ENCODE measurements around the gene ZSCAN1.

Gene ZSCAN1

DNA sequence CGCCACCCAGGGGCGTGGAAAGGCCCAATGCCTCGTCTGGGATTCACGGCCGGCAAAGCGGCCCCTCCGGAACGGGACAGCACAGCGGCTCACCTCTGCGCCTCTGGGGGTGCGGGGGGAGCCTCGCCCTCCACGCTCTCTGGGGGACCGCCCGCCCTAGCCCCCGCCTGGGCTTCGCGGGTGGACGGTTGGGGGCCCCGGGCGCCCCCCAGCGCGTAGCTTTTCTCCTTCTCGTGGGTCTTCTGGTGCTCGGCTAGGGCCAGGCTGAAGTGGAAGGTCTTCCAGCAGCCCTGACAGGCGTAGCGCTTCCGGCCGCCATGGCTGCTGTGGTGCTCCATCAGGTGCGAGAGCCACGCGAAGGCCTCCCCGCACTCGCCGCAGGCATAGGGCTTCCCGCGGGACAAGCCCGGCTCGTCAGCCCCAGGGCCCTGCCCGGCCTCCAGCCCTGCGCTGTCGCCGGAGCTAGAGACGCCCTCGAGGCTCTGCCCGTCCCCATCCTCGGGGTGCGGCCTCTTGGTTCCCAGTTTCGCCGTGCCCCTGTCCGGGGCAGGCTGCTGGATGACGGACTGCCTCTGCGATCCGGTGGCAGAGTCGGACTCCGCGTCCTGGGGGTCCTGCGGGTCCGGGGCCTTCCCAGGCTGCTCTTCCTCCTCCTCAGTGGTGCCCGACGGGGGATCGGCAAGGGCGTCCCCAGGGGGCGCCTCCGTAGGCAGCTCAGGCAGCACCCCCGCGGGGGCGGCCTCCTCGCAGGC lies 50.9 kb downstream of the ZSCAN1 start:
- DNase-seq, result no peak

DNA sequence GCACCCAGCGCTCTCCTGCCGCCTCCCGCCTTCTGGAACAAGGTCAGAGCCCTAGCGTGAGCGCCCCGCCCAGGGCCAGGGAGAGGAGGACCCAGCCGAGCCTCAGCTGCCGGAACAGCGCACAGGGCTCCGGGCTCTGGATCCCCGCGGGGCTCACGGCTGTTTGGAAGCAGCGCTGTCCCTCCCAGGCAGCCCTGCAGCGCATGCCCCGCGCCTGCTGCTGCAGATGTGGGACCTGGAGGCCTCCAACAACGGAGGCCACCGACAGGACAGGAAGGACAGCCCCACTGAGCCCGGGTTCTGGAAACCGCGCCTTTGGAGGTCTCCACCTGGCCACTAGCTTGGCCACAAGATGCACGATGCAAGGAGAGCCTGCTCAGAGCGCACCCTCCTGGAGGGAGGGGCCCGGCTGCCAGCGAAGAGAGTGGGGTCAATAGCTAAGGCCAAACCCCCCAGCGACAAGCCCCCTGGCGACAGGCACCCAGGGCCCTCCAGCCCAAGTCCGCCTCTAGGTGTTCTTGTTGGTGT lies 51.6 kb downstream of the ZSCAN1 start:
- no peak for DNase-seq

DNA sequence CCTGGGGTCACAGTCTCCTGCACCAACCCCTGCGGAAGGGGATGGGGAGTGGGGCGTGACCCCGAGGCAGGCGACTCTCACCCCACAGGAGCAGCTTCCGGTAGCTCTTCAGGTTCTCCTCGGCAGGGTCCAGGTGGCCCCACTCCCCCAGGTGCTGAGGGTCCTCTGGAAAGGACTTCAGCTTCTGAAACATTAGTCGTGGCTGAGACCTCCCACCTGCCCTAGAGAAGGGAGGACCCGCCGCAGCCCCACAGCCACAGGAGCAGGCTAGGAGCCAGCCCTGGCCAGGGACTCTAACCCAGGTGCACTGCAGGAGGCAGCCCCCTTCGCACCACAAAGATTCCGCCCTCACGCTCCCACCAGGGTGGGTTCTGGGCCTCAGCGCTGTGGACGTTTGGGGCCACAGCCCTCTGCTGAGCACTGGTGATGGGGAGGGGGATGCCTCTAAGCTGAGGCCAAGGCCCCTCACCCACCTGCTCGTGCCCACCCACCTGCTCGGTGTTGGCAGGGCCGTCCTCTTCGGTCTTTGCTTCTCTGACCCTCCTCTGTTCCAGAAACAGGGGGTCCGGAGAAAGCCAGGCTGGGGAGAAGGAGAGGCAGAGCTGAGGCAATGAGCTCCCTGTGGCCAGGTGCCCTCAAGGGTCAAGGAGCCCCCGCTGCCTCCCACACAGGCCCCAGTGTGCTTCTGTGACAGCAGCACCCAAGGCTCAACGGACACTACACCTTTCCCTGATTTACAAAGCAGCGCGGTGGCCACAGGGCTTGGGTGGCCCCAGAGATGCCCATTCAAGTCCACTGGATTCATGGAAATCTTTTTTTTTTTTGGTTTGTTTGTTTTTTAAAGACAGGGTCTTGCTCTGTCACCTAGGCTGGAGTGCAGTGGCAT lies 53.2 kb downstream of the ZSCAN1 start:
- no peak for DNase-seq

DNA sequence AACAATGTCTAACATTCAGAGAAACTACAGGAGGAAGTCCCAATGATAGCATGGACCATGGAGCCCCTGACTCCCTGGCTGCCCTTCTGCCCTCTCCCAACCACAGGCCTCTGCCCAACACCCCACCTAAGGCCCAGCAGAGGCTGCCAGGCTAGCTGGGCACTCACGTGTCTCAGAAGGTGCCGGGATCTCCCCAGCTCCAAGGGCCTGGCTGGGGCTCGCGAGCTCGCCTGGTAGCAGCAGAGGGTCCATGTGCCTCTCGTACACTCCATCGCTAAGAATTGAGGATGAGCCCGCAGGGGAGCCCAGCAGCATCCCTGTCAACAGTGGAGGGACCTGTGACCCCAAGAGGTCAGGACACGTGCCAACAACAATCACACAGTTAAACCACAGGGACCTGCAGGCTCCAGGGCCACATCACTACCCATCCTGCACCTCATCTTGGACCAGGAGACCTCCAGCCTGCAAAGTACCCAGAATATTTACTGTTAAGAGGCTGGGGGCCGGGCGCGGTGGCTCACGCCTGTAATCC lies 54.8 kb downstream of the ZSCAN1 start:
- no peak for DNase-seq

DNA sequence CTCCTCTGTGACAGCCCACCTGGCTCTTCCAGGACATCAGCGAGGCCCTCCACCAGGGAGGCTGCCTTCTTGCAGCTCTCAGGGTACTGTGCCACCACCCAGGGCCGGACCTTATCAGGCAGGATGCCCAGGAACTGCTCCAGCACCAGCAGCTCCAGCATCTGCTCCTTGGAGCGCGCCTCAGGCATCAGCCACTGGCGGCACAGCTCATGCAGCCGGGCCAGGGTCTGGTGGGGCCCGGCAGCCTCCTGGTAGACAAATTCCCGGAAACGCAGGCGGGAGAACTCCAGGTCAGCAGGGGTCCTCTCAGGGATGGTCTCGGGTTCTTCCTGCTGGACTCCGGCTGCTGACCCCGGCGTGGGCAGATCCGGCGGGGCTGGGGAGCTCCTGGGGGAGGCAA lies 56.0 kb downstream of the ZSCAN1 start:
- no peak for DNase-seq

DNA sequence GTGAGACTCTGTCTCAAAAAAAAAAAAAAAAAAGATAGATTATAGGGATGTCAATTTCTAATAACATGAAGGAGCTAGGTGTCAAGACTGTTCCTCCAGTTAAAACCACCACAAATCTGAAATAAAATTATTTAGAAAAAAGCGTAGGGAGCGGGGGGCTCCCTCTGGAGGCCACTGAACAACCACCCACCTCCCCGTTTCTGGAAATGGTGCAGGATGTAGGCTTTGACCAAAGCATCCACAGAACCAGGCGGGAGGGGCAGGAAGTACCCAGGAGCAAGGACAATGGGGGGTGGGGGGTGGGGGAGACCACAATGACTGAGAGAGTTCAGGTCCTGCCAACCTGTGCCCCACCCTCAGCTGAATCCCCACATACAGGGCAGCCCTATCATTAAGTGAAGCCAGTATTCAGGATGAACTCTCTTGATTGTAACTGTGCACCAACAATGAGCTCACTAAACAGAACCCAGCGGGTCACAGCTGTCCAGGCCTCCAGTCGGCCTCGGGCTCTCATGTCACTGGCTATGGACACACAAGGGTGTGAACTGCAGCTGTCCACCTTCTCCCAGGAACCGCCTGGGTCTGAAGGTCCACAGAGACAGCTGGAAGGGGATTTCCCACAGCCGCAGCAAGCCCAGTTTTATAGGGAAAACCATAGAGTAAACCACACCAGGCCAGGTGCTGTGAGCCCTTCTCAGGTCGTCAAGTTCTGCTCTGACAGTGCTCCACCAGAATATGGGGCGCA lies 57.6 kb downstream of the ZSCAN1 start:
- DNase-seq, result no peak

DNA sequence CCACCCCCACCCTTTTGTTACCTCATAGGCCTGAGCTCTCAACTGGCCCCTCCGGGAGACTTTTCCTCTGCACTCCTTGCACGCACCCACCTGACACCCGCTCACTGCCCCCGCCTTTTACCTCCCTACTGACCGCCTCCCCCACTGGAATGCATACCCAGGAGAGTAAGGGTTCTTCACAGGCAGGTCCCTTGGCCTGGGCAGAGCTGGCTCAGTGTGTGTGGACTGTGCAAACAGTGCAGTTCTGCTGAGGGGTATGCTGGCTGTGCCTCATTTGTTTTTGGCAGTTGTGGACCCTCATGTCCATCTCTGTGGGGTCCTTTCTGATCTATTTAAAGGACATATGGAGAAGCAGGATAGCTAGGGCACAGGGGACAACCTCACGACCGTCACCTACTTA lies 59.2 kb downstream of the ZSCAN1 start:
- no peak for DNase-seq

DNA sequence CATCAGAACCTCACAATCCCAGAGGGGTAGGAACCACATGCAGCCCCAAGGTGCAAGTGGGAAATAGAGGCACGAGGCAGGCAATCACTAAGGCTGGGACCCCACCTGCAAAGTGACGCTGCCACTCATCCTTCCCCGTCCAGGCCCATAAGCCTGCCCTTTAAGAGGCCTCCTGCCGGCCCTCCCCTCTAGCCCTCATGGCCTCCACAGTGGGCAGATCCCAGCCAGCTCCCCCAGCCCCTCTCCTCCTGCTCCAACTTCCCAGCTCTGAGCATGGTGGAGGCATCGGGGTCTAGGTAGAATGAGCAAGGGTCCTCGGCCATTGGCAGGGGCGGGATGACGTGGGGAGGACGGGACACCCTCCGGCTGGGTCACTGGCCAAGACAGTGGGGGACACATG lies 61.5 kb downstream of the ZSCAN1 start:
- DNase-seq, result no peak

DNA sequence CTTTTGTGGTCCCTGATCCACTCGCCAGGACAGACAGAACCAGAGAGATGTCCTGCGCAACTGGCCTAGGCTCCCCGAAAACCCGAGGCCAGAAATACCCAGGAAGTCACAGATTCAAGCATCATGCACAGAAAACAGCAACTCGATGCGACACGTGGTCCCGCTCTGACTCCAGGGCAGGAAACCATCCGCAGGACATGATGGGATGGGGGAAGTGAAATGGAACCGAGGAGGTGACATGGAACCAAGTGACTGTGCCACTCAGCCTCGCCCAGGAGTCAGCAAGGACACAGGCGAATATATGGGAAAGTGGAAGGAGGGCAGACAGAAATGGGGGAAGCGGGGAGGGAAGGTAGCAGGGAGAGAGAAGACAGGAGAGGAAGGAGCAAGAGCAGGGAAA lies 63.1 kb downstream of the ZSCAN1 start:
- DNase-seq, result no peak

DNA sequence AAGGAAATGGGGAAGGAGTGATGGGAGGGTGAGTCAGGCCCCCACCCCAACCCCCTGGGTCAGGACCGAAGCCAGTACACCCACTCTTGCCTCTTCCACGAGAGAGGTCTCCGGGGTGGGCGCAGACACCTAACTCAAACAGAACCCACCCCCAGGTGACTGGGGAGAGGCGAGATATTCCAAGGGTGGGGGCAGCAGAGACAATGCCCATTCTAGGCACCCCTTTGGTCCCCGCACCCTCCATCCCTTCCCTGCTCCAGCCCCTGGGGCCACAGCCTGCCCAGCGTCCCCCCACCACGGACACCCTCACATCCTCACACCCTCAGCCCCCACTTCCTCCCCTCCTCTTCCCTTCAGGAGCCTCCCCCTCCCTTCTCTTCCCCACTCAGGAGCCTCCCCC lies 63.5 kb downstream of the ZSCAN1 start:
- peak; percentile 7 for DNase-seq

DNA sequence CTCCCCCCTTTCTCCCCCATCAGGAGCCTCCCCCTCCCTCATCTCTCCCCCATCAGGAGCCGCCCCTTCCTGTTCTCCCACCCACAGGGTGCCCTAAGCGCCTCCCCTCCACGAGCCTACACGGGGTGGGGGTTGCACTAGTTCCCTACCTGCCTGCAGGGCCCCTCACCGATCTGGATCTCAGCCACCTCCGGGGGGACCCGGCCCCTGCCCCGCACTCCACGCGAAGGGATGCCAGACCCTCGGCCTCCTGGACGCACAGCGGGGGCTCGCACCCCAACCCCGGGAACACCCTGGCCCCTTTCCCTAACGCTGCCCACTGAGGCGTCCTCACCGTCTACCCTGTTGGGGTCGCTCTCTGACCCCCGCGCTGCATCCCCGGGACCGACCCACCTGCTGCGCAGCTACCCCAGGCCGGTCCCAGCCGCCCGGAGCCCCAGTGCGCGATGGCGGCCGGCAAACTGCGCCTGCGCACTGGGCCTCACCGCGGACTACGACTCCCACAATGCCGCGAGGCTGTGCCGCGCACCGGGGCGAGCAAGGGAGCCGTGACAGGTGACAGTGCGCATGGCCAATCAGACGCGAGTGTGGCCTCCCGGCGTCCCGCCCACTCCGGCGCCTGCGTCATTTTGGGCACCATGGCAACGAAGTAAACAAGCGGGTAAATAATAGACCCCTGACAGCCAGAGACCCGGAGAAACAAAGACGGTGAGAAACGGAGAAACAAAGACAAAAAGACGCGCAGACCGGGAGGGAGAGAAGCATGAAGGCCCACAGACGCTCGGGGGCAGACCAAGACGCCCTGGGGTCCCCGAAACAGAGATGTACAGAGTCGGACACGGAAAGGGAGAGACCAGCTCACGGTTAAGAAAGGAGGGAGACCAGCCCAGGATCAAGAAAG lies 64.2 kb downstream of the ZSCAN1 start, which contains the start of gene ZSCAN18:
ZSCAN18 (minus strand) TSS at position 451 of the 901 bp plus-strand sequence. CDS start 7,964 bp downstream, outside the sequence.
- peak; percentile 97 for DNase-seq

DNA sequence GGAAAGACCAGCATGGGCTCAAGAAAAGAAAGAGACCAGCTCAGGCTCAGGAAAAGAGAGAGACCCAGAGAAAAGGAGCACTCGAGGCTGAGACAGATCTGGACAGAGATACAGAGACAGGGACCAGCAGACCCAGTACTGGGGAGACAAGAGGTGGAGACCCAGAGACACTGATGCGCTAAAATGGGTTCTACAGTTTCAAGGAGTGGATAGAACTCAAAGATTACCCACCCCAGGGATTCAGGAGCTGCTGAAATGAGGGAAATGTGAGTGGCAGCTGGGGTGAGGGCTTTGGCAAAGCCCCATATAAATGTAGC lies 64.8 kb downstream of the ZSCAN1 start:
- no peak for DNase-seq
